ENCODE results near the gene FAM81A.

The FAM81A gene

GRCh38 chr15:59565299-59565698, 127.3 kb downstream of the FAM81A start:
- Histone ChIP-seq H3K36me3 (no peaks in the 10 kb centered on the region), H3K9ac (no peak overlapping the region), H3K27ac (no peak overlapping the region), H3K4me1 (no peaks in the 10 kb centered on the region), H3K4me3 (no peak overlapping the region), H3K9me3 (replicated peaks in 1 of 11) (peaks cover 0 to 11% (median 0%) of the 10 kb centered on the region in 11 experiments; a peak in 4 of 22 replicates), H3K27me3 (no peaks in the 10 kb centered on the region), H4K20me1 (no peaks in the 10 kb centered on the region), H3K4me2 (no peak overlapping the region)
- TF ChIP-seq Cebpa-rat (IDR thresholded peaks at IDR 0.05) = no peak

- Histone ChIP-seq H3K4me3 (no peak overlapping the region), H3K4me2 (no peak overlapping the region), H3K27me3 (no peaks in the 10 kb centered on the region), H3K9me3 (replicated peaks in 1 of 11) (peaks cover 0 to 11% (median 0%) of the 10 kb centered on the region in 11 experiments; a peak in 4 of 22 replicates), H3K36me3 (no peaks in the 10 kb centered on the region), H3K4me1 (no peaks in the 10 kb centered on the region), H3K27ac (no peak overlapping the region), H4K20me1 (no peaks in the 10 kb centered on the region), H3K9ac (no peak overlapping the region)
- no peak for TF ChIP-seq Cebpa-rat (IDR thresholded peaks at IDR 0.05)
Observed at GRCh38 chr15:59567324-59567723, 129.3 kb downstream of the FAM81A start.

GRCh38 chr15:59569477-59569876, 131.5 kb downstream of the FAM81A start:
- TF ChIP-seq Cebpa-rat (IDR thresholded peaks at IDR 0.05) = no peak
- Histone ChIP-seq H3K9me3 (replicated peaks in 1 of 11) (peaks cover 0 to 11% (median 0%) of the 10 kb centered on the region in 11 experiments; a peak in 4 of 22 replicates), H3K4me2 (no peak overlapping the region), H3K4me1 (no peaks in the 10 kb centered on the region), H3K9ac (no peak overlapping the region), H3K36me3 (no peaks in the 10 kb centered on the region), H3K27ac (no peak overlapping the region), H3K27me3 (no peaks in the 10 kb centered on the region), H4K20me1 (no peaks in the 10 kb centered on the region), H3K4me3 (no peak overlapping the region)

- Histone ChIP-seq H4K20me1 (no peaks in the 10 kb centered on the region), H3K9ac (no peak overlapping the region), H3K9me3 (replicated peaks in 1 of 11) (peaks cover 0 to 7% (median 0%) of the 10 kb centered on the region in 11 experiments; a peak in 4 of 22 replicates), H3K27me3 (no peaks in the 10 kb centered on the region), H3K4me3 (no peak overlapping the region), H3K27ac (no peak overlapping the region), H3K4me1 (no peaks in the 10 kb centered on the region), H3K4me2 (no peak overlapping the region), H3K36me3 (no peaks in the 10 kb centered on the region)
- no peak for TF ChIP-seq Cebpa-rat (IDR thresholded peaks at IDR 0.05)
Observed at GRCh38 chr15:59570315-59570714, 132.3 kb downstream of the FAM81A start.

GRCh38 chr15:59571606-59572005, 133.6 kb downstream of the FAM81A start:
- H3K9ac ChIP-seq = no peak overlapping the region
- H3K27me3 ChIP-seq = no peaks in the 10 kb centered on the region
- no peaks in the 10 kb centered on the region for H3K9me3 ChIP-seq (replicated peaks in 1 of 11)
- no peak overlapping the region for H3K4me2 ChIP-seq
- H3K27ac ChIP-seq = no peak overlapping the region
- H3K36me3 ChIP-seq = no peaks in the 10 kb centered on the region
- no peak overlapping the region for H3K4me3 ChIP-seq
- H4K20me1 ChIP-seq = no peaks in the 10 kb centered on the region
- no peaks in the 10 kb centered on the region for H3K4me1 ChIP-seq
- TF ChIP-seq Cebpa-rat (IDR thresholded peaks at IDR 0.05) = no peak

All from BLaER1 treated with 17β-estradiol and CSF1 and Interleukin-3, amounts not matched to agents 10 nM and 100 nM (cell line).